Testis (tissue), 3 donors: Measurements from ENCODE around the gene SHBG. TPM values are rescaled to one million over a fixed set of nuclear protein-coding genes. Genes with fewer than 3 reads are reported as not detected.
A peak's percentile ranks its signal among the peaks of the same experiment; 100 is the strongest.
"Not testable (repeated sequence)": the region's sequence is repeated elsewhere in the genome, so short reads cannot be mapped to it uniquely, and the experiment has no call there.

Source experiments
- DNase-seq: peaks from one replicate; pipeline ENCODE4 v3.0.0-alpha.2; 2019
- H3K27ac ChIP-seq, 2 donors: fragments of 200-600 bp; sonication (generic); one replicate each; pipeline ENCODE4 v1.5.1; 2019
- H3K27me3 ChIP-seq: fragments of 200-600 bp; sonication (generic); one replicate; pipeline ENCODE4 v1.5.1; 2019
- H3K36me3 ChIP-seq: fragments of 200-600 bp; sonication (generic); one replicate; pipeline ENCODE4 v1.5.1; 2017; ENCODE audit warnings: low read depth; ENCODE audit errors: missing control alignments
- H3K4me1 ChIP-seq: fragments of 200-600 bp; sonication (generic); one replicate; pipeline ENCODE4 v1.5.1; 2019
- H3K4me3 ChIP-seq, 2 donors: fragments of 200-600 bp; sonication (generic); one replicate each; pipeline ENCODE4 v1.5.1; 2017 to 2019
- H3K9me3 ChIP-seq: fragments of 200-600 bp; sonication (generic); one replicate; pipeline ENCODE4 v1.5.1; 2017
- POLR2A ChIP-seq: fragments of 450-650 bp; IDR thresholded peaks from one replicate; pipeline ENCODE4 v1.6.1; 2017; ENCODE audit warnings: antibody characterized with exemption, mild to moderate bottlenecking, moderate library complexity
- WGBS, 2 donors: methylation state at CpG; one replicate each; pipeline ENCODE4 v1.1.5; 2018; 5-methylcytosine and 5-hydroxymethylcytosine counted together
- intact Hi-C: fragments of 100-400 bp; cut with DNase I; formaldehyde crosslinking; loops from one replicate; pipeline ENCODE4 v1.15.1; 2023; ENCODE audit warnings: low total_unique reads
- polyA plus RNA-seq: library from polyadenylated mRNA; stranded (reverse); fragments of 350-450 nt; fragmentation: Illumina TruSeq; extraction: RNeasy Lipid Tissue Mini Kit (QIAGEN cat#74804); gene quantifications from one replicate; pipeline ENCODE4 v1.2.3, GENCODE V29; 2014; ENCODE audit warnings: low read depth, low replicate concordance; ENCODE audit not compliant: insufficient read depth
- total RNA-seq, 2 donors: library from RNA; depleted of rRNA; stranded (reverse); fragments of >200 nt; gene quantifications; one replicate each; pipeline ENCODE4 v1.2.3, GENCODE V29; 2016
- TF ChIP-seq, protein P1 (sequence below), 3 experiments: fragments of 450-650 bp in 2 of 3; fragments of 200-600 bp in 1 of 3; sonication (generic) in 1 of 3; IDR thresholded peaks; one replicate each; pipeline ENCODE4 v1.5.1; 2016 to 2019; ENCODE audit warnings: antibody characterized with exemption in 3 of 3, mild to moderate bottlenecking in 2 of 3, moderate library complexity in 1 of 3

SHBG gene
- total and polyA plus RNA-seq, 3 donors from 2014 or later, result 3.2 to 17.8 (median 6.1) TPM

DNA sequence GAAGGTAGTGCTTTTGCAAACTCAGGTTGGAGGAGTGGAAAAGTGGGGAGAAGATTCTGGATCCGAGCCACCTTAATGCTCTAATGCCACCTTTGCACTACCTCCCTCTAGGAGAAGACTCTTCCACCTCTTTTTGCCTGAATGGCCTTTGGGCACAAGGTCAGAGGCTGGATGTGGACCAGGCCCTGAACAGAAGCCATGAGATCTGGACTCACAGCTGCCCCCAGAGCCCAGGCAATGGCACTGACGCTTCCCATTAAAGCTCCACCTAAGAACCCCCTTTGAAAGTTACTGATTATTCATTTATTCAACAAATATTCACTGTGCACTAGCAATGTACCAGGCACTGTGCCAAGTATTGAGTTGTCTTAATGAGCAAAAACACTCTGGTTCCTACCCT, 3.2 kb downstream of the SHBG start:
- H3K4me1 ChIP-seq, result peaks cover 10% of the 10 kb centered on the region
- intact Hi-C loops, result no loop called here
- no peaks in the 10 kb centered on the region for H3K27me3 ChIP-seq
- no peaks in the 10 kb centered on the region for H3K9me3 ChIP-seq
- no peak overlapping the region for H3K4me3 ChIP-seq
- 84 to 85% methylated on average over 2 of the region's 2 CpGs for WGBS, 2 donors
- no peak for DNase-seq
- no peak for TF ChIP-seq POLR2A
- TF ChIP-seq, protein P1, sequence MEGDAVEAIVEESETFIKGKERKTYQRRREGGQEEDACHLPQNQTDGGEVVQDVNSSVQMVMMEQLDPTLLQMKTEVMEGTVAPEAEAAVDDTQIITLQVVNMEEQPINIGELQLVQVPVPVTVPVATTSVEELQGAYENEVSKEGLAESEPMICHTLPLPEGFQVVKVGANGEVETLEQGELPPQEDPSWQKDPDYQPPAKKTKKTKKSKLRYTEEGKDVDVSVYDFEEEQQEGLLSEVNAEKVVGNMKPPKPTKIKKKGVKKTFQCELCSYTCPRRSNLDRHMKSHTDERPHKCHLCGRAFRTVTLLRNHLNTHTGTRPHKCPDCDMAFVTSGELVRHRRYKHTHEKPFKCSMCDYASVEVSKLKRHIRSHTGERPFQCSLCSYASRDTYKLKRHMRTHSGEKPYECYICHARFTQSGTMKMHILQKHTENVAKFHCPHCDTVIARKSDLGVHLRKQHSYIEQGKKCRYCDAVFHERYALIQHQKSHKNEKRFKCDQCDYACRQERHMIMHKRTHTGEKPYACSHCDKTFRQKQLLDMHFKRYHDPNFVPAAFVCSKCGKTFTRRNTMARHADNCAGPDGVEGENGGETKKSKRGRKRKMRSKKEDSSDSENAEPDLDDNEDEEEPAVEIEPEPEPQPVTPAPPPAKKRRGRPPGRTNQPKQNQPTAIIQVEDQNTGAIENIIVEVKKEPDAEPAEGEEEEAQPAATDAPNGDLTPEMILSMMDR (IDR thresholded peaks at IDR 0.05), result no peak
- H3K27ac ChIP-seq, result no peak overlapping the region
- H3K36me3 ChIP-seq, result no peaks in the 10 kb centered on the region

DNA sequence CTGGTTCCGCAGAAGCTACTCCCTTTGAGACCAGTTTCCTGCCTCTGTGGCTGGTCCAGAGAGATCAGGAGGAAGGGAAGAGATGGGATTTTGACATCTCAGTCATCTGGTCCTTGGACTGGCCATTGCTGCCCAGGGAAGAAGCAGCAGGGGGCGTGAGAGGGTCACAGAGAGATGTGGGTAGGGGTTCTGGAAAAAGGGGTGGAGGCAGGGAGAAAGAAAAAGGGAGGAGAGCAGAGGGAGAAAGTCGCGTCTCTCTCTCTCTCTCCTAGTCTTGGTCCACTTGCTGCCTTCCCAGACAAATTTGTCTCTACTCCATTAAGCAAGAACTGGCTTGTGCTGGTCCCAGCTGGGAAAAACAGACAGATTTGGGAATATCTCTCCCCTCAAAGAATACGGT, 4.4 kb downstream of the SHBG start:
- DNase-seq, result peak; percentile 64
- TF ChIP-seq, protein P1 (IDR thresholded peaks at IDR 0.05), result peak; percentile 21 to 37 (median 25)
- TF ChIP-seq POLR2A, result no peak
- H3K9me3 ChIP-seq, result no peaks in the 10 kb centered on the region
- no peak overlapping the region for H3K4me3 ChIP-seq
- H3K27me3 ChIP-seq, result no peaks in the 10 kb centered on the region
- H3K27ac ChIP-seq, result no peak overlapping the region
- no peaks in the 10 kb centered on the region for H3K36me3 ChIP-seq
- peaks cover 7% of the 10 kb centered on the region for H3K4me1 ChIP-seq
- intact Hi-C loops, result no loop called here
- 41 to 42% methylated on average over 5 of the region's 5 CpGs for WGBS, 2 donors

DNA sequence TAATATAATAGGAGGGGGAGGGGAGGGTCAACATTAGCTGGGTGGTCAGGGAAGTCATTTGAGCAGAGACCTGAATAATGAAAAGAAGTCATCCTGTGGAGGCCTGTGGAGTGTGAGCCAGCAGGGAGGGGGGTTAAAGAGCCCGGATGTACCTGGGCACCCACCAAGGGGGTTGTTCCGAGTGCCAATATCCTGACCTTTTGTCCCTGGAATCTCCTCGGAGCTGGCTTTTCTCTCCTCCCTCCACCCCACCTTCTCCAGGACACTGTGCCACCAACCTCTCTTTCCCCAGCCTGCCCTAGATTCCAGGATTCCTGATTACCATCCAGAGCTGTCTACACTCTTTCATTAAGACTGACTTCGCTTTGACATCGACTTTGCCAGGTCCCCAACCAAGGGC, 6.2 kb downstream of the SHBG start:
- Histone ChIP-seq H3K4me1 (peaks cover 5% of the 10 kb centered on the region), H3K9me3 (no peaks in the 10 kb centered on the region), H3K36me3 (no peaks in the 10 kb centered on the region), H3K27ac (no peak overlapping the region), H3K4me3 (no peak overlapping the region), H3K27me3 (no peaks in the 10 kb centered on the region)
- TF ChIP-seq, protein P1 (IDR thresholded peaks at IDR 0.05), result no peak
- TF ChIP-seq POLR2A, result no peak
- 74 to 80% methylated on average over 5 of the region's 5 CpGs for WGBS, 2 donors
- intact Hi-C loops, result no loop called here
- DNase-seq, result no peak

DNA sequence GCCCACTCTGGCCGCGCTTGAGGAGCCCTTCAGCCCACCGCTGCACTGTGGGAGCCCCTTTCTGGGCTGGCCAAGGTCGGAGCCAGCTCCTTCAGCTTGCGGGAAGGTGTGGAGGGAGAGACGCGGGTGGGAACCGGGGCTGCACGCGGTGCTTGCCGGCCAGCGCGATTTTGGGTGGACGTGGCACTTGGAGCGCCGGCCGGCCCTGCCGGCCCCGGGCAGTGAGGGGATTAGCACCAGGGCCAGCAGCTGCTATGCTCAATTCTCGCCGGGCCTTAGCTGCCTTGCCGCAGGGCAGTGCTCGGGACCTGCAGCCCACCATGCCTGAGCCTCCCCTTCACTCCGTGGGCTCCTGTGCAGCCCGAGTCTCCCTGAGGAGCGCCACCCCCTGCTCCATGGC, 10.8 kb downstream of the SHBG start:
- no peak for DNase-seq
- Histone ChIP-seq H3K36me3 (no peaks in the 10 kb centered on the region), H3K27me3 (no peaks in the 10 kb centered on the region), H3K4me3 (no peak overlapping the region), H3K9me3 (no peaks in the 10 kb centered on the region), H3K4me1 (no peaks in the 10 kb centered on the region), H3K27ac (no peak overlapping the region)
- TF ChIP-seq, protein P1 (IDR thresholded peaks at IDR 0.05), result no peak
- TF ChIP-seq POLR2A, result no peak
- 88% methylated on average over 22 of the region's 26 CpGs; no CpG with 5 or more reads in 1 of the 2 donors for WGBS, 2 donors
- intact Hi-C loops, result no loop called here

DNA sequence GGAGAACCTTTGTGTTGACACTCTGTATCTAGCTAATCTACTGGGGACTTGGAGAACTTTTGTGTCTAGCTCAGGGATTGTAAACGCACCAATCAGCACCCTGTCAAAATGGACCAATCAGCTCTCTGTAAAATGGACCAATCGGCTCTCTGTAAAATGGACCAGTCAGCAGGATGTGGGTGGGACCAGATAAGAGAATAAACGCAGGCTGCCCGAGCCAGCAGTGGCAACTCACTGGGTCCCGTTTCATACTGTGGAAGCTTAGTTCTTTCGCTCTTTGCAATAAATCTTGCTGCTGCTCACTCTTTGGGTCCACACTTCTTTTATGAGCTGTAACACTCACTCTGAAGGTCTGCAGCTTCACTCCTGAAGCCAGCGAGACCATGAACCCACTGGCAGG, 11.7 kb downstream of the SHBG start:
- H3K4me3 ChIP-seq, H3K27ac ChIP-seq, intact Hi-C loops, H3K4me1 ChIP-seq, H3K27me3 ChIP-seq, H3K9me3 ChIP-seq, H3K36me3 ChIP-seq: not testable (repeated sequence)
- peak; percentile 55 for DNase-seq
- 52 to 56% methylated on average over 7 of the region's 7 CpGs for WGBS, 2 donors
